SW480 (cell line): ENCODE results near the gene ZNF189.
A peak's percentile ranks its signal among the peaks of the same experiment; 100 is the strongest.

Experiments
- DNase-seq: peaks from one replicate; pipeline ENCODE4 v3.0.0-alpha.2; 2016; ENCODE audit warnings: low spot score

ZNF189 gene

DNA sequence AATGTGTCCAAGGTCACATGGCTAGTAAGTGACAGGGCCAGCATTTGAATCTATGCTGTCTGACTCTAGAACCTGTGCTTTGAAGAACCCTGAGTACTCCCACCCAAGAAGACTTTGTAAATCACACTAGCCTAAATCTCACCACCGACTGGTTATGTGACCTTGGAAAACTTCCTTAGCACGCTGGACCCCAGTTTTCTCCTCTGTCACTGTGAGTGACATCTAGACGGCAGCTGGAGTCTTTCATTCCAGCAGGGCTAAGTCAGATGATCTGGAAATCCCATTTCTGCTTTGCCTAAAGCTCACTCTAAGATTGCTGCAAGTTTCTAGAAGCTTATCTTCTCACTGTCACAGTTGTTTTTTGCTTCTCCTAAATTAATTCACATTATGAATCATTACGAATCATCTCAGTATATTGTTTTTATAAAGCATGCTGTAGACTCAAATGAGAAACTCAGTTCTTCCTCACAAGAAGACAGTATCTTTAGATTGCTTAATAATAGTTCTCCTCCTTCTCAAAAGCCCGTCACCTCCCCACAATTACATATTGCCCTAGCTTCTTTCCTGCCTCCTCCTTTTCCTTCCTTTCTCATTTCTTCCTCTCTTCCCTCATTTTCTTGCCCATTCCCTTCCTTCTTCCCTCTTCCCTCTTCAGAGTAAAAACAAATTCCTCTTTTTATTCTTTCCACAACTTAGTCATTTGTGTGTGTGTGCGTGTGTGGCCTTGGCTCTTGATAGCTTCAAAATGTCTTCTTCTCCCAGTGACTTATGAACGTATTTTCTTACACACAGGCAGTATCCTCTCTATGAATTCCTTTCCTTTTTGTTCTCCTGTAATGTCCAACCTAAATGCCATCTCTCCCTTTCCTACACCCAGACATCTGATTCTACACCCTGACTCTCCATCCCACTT, 20.1 kb downstream of the ZNF189 start:
- no peak for DNase-seq

DNA sequence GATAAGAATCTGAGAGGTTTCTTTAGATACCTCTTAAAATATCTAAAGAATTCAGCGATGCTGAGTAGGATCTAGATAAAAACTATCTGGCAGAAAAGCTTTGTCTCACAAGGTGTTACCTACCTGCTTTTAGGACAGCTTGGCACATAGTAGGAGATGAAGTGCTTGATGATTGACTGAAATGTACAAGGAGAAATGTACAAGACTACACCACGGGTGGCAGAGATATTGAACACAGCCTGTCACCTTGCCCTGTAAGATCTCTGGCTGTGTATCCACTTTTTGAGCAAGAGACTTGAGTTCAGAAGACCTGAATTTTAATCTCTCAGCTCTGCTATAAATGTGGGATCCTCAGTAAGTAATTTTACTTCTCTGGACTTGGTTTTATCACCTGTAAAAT, 21.2 kb downstream of the ZNF189 start:
- no peak for DNase-seq

DNA sequence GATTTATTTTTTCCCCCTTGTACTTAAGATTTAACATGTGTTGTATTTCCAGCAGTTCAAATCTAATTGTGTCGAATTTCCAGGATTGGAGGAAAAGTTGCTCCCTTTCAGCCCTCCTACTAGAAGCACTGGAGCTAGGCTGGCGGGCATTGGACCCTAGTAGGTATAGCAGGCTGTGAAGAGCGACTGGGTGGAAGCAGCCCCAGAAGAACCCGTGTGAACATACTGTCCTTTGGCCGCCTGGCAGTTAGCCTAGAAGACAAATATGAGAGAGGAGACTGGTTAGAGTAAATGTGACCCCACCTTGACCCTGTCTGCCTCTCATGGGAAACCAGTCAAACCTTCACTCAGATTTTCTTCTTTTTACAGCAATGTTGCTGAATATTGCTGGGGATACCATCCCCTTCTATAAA, 23.0 kb downstream of the ZNF189 start:
- DNase-seq, result no peak

DNA sequence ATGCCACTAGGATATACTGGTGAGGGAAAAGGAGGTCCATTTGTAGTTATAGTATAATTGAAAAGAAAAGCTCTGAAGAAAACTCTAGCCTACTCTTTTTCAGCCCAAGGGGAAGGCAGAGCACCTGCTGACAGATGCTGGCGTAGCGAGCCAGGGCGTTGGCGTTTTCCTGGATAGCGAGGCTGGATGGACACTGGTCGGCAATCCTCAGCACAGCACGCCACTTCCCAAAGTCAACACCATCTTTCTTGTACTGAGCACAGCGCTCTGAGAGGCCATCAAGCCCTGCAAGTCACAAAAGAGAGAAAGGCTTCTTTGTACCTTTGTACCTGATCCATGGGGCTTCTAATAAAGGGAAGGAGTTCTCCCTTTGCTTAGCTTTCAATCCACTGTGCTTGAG, 28.7 kb downstream of the ZNF189 start:
- no peak for DNase-seq

DNA sequence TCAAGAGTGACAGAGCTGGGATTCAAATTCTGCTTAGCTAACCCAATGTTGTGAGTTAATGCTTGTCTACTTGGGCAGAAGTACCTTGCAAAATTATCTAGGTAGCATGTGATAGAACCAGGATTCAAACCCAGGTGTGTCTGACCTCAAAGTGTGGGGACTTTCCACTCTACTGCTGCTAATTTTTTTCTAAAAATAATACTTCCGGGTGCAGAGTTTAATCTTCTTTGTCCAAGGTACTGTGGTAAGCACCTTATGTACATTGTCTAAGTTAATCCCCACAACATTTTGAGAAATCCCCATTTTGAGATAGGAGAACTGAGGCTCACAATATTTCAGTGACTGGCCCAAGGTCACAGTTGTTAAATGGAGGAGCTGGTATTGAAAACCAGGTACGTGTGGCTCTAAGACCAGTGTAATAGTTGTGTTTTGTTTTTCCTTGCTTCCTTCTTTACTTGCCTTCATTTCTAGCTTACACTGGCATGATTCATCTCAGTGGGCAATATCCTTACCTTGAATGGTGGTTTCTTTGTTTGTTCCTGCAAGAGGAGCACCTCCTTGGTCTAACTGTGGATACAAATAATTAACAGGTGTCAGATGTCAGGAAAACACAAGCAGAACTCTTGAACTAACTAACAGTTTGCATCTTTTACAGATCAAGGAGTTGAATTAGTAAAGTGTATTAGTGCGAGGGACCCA, 29.5 kb downstream of the ZNF189 start:
- DNase-seq, result no peak

DNA sequence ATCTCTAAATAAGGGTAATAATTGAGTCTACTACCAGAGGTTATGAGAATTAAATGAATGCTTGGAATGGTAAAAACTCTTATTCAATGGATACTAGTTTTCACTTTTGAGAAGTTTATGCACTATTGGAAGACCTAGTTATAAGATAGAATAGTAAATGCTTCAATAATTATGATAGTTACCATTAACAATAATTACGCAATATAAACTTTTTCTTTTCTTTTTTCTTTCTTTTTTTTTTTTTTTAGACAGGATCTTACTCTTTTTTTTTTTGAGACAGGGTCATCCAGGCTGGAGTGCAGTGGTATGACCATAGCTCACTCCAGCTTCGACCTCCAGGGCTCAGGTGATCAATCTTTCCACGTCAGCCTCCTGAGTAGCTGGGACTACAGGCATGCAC, 30.3 kb downstream of the ZNF189 start:
- no peak for DNase-seq

DNA sequence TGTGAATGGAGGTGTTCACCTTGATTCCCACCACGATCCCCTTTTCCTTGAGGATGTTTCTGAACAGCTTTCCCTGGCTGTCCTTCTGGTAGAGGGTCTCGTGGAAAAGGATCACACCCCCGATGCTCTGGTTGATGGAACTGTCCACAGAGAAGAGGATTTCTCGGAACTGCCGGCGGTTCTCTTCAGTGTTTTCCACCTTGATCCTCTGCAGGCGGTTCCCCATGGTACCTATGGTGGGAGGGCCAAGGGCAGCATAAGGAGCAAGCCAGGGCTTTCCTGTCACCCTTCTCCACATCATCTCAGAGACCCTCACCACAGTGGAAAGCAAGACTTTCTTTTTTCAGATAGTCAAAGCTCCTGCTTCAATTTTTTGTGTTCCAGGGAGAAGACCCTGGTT, 31.1 kb downstream of the ZNF189 start:
- DNase-seq, result no peak

DNA sequence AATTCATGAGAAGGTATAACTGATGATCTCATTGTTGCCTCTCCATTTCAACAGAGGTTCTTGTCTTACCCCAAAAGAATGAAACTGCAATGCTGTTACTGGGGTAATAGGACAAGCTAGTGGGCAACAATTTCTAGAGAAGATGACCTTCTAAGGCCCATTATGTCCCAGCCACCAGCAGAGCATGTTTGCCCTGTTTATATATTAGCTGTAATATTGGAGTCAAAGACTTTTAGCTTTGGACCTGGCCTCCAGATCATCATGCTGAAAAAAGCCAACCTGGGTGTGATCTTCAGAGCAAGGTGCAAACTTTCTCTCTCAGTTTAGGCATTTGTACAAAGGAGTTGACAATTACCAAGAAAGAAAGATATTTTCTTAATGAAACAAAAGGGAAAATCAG, 33.5 kb downstream of the ZNF189 start:
- no peak for DNase-seq

DNA sequence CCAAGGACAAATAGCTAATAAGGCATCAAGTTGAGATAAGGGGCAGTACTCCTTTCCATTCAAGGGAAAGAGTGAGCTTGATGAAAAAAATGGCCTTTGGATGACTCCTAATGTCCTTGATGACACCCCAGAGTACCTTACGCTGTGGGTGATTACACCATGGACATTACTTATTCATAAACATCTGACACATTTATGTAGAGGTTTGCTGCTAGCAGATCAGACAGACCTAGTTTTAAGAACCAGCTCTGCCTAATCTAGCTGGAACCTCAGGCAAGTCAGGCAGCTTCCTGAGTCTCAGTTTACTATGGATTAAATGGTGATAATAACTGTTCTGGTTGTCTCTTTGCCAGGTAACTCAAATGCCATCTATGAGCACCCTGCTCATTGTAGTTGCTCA, 34.1 kb downstream of the ZNF189 start:
- no peak for DNase-seq

DNA sequence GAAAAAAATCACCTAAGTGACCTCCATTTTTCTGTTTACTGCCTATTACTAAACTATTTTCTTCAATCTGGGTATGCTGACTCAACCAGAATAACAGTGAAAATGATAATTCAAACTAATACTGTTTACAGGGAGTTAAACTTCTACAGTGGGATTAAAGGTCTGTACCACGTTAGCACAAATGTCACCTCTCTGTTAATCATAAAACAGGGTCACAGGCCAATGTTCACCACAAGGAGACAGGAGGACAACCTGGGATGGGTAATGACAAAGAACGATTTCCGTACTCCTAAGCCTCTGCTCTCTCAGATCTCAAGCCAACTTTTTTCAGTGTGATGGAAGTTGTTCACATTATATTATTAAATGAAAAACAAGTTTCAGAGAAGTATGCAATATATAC, 34.6 kb downstream of the ZNF189 start:
- no peak for DNase-seq

DNA sequence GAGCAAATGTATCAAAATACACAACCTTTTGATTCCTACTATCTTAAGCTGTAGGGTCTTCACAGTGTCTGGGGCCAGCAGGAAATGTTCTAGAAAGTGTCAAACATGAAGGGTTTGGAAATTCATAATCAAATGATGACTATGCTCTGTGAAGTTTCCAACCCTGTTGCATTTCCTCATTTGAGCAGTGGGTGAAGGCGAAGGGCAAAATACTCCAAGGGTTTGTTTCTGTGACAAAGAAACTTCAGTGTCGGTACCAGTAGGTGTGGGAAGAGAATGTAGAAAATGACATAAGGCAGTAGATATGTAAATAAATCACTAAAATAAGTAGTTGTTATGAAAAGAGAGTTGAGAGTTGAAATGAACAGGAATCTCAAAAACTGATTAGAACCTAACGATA, 36.3 kb downstream of the ZNF189 start:
- no peak for DNase-seq

DNA sequence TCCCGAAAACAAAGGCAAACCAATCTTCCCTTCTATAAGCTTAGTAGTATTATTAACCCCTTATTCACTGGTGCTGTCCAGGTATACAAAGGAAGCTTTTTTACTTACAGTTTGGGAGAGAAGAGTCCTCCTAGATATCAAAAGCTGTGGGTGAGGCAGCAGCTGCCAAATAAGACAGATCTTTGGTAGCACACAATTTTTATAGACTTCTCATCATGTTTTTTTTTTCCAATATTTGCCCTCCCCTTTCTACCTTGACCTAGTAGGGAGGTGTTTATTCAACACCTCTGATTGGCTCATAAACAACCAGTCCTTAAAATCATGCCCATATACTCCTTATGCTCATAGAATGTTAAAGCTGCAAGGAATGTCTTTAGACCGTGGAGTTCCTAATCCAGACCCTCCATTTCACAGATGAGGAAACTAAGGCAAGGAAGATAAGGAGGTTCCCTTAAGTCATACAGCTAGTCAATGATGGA, 37.0 kb downstream of the ZNF189 start, which contains the start of gene ALDOB:
TSS of gene ALDOB (minus strand) at position 174 of the 479 bp plus-strand sequence. CDS start 4,887 bp downstream, outside the sequence.
- DNase-seq, result no peak

DNA sequence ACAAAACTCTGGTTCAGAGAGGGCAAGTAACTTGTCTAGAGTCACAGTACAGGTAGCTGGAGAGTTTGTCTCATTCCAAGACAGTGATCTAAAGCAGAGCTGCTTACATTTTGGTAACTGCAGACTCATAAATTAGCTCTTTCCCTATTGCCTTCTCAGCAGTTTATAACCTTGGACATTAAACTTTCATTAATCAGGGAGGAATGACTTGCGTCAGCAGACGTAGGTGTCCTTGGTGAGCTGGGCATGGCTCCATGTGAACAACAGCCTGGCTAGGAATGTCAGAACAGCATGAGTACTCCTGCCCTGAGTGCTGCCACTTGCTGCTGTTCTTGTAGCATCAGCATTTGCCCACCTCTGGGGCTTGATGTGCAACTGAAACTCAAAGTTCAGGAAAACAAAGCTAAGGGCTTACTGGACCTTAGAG, 39.2 kb downstream of the ZNF189 start:
- no peak for DNase-seq

DNA sequence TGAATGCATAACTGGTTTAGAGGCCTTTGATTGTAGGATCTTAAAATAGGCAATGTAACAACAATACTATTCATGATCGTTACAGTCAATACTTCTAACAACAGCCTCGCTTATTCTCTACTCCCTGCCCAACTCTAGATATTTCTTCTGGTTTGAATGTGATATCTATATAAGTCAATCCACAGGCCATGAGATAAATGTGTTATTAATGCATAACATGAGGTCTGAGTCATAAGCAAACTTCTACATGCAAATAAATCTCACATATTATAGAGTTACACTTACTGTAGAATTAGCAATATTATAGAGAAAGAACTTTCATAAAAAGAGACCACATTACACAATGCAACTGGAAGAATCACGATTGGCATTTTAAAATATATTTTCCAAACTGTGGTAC, 39.9 kb downstream of the ZNF189 start:
- no peak for DNase-seq

DNA sequence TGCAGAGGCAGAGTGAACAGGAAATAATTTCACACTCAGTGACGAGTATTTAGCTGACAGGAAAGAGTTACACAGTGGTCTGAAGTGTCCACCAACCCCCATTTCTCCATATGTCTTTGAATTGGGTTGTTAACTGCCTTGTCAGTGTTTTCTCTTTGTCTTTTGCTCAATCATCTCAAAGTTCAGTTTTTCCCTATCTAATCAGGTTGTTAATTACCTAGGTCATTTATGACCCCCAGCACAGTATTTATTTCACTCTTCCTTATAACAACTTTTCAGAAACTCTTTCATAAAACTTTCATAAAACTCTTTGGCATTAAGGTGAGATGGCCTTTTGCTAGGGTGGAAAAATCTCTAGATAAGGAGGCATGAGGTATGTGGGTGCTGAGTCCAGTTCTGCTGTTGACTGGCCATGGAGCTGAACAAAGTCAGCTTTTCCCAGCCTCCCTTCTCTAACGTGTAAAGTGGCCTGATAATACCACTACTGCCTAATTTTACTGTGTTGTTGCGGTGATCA, 42.1 kb downstream of the ZNF189 start:
- DNase-seq, result no peak

DNA sequence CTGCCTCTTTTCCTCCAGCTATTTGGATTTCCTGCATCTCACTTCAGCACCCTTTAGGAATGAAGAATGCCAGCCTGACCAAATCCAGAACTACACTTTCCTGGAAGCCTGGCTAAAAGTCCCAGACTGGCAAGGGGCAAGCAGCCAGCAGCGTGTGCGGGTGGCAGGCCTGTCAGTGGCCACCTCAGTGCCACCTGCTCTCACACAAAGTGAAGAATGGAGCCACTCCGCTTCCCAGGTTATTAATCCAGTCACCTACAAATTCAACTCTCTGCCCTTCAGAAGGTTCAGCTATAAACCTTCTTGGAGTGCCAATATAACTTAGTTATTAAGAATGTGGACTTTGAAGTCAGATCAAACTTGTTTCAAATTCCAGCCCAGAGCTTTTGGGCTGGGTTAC, 43.7 kb downstream of the ZNF189 start:
- DNase-seq, result no peak

DNA sequence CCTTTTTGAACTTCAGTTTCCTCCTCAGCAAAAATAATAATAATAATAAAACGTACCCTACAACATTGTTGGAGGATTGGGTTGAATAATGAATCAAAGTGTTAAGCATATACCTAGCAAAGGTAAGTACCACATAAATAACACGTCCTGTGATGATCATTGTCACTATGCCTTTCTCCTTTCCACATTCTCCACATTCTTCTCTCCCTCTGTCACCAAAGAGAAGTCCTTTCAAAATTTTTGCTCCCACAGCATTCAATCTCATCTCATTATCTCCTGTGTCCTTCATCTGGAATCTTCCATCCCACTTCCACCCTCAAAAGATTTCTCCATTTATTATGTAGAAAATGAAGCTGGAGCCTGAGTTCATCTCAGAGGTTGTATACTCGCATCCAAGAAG, 44.1 kb downstream of the ZNF189 start:
- no peak for DNase-seq

DNA sequence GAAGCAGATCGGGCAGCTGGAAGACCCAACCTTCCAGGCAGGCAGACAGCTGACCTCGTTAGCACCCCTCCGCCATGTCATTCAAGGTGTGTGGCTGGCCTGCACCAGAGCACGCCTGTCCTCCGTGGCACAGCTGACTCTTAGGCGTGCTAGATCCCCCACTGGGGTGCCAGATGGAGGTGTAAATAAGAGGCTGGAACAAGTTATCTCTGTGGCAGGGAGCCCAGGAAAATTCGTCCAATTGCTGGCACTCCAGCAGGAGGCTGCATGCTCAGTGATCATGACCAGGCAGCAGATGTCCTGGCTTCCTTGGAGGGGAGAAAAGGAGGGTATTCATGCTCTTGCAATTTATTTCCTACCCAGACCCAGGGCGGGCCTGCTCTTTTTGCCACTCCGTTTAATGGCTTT, 44.7 kb downstream of the ZNF189 start:
- DNase-seq, result no peak

DNA sequence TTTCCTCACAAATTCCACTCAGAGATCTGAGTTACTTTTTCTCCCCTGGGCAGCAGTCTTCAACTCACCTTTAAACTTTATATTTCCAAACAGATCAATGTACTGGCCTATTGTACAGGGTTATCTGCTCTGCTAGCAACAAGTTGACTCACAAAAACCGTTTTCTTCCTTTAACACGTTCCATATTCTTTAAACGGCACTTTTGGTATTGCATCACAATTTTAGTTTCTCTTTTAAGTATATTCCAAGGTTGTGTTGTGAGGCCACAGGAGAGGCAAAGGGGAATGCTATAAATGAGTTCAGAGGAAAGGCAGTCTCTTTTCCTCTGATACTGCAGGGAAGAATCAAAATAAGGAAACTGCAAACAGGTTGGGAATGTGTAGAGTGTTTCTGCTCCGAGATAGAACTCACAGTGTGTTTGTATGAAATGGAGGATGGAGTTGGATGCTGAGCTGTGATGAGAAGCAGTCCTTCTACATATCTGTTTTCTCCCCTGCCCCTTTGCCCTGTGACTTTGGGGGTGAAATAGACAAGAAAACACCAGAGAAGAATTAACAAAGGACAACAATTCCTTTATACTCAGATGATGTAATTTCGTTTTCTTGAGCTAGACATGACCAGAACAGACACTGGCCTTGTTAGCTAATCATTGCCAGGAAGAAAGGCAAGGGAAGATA, 46.8 kb downstream of the ZNF189 start:
- DNase-seq, result no peak

DNA sequence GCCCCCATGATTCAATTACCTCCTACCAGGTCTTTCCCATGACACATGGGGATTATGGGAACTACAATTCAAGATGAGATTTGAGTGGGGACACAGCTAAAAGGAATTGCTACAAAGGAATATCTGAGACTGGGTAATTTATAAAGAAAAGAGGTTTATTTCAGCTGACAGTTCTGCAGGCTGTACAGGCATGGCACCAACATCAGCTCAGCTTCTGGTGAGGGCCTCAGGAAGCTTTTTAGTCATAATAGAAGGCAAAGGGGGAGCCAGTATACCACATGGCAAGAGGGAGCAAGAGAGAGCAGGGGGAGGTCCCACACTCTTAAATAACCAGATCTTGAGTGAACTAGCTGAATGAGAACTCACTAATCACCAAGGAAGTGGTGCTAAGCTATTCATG, 48.1 kb downstream of the ZNF189 start:
- no peak for DNase-seq

DNA sequence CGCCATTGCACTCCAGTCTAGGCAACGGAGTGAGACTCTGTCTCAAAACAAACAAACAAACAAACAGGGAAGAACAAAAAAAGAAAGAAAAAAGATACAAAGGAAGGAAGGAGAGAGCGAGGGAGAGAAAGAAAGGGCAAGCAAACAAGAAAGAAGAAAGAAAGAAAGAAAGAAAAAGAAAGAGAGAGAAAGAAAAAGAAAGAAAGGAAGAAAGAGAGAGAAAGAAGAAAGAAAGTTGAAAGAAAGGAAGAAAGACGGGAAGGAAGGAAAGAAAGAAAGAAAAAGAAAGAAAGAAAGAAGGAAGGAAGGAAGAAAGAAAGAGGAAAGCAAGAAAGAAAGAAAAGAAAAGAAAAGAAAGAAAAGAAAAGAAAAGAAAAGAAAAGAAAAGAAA, 50.0 kb downstream of the ZNF189 start:
- DNase-seq, result no peak

DNA sequence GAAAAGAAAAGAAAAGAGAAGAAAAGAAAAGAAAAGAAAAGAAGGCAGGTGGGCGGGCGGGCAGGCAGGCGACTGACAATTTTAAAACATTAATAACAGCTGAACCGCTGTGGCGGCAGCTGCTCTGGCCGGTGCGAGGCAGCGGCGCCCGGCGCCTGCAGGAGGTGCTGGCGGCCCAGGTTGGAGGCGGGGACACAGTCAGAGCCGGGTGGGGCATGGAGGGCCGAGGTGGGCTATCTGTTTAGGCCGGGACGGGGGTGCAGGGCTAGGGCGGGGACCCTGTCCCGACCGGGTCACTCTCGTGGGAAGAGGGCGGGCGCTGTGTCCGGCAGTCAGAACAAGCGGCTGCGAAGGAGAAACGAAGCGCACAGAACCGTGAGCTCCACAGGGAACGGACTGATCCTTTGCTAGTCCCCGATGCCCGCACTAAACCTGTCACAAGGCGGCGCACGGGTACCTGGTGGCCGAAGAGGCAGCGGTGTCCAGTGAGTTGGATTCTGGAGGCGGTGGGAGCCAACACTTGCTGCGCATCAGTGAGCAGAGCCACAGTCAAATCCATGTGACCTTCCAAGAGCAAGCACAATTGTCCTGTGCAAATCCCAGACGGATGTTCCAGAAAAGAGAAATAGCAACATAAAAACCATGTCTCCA, 50.5 kb downstream of the ZNF189 start:
- DNase-seq, result peak; percentile 89
